Measurements from ENCODE around the gene GNMT.
"Not testable (repeated sequence)": the region's sequence is repeated elsewhere in the genome, so short reads cannot be mapped to it uniquely, and the experiment has no call there.

The GNMT gene

GRCh38 chr6:42973926-42974325 lies 13.4 kb downstream of the GNMT start:
- DNase-seq (ENCODE audit: low read depth in 2 of 2, low spot score in 1 of 2) = no peak

GRCh38 chr6:42974919-42975505 lies 14.5 kb downstream of the GNMT start:
- DNase-seq (ENCODE audit: low read depth in 2 of 2, low spot score in 1 of 2) = no peak

GRCh38 chr6:42978487-42978838 lies 17.9 kb downstream of the GNMT start:
- DNase-seq (ENCODE audit: low read depth in 2 of 2, low spot score in 1 of 2) = no peak

- DNase-seq (ENCODE audit: low read depth in 2 of 2, low spot score in 1 of 2) = peak; percentile 76 to 87
These were observed 18.4 kb downstream of the GNMT start, which contains the start of gene PEX6 for GRCh38 chr6:42978839-42979522. TSS of gene PEX6 (minus strand) at chr6:42979181. CDS start at chr6:42979150, 31 bp downstream.

GRCh38 chr6:42979523-42980177 lies 19.1 kb downstream of the GNMT start:
- DNase-seq (ENCODE audit: low read depth in 2 of 2, low spot score in 1 of 2) = no peak

- no peak for DNase-seq (ENCODE audit: low read depth in 2 of 2, low spot score in 1 of 2)
These were observed 21.3 kb downstream of the GNMT start for GRCh38 chr6:42981836-42982235.

GRCh38 chr6:42984001-42984923 lies 23.7 kb downstream of the GNMT start, which contains the start of gene PPP2R5D:
TSS of gene PPP2R5D (plus strand) at chr6:42984570. CDS start at chr6:42984678, 108 bp downstream.
- peak; percentile 90 to 93 for DNase-seq (ENCODE audit: low read depth in 2 of 2, low spot score in 1 of 2)

- DNase-seq (ENCODE audit: low read depth in 2 of 2, low spot score in 1 of 2) = no peak
These were observed 24.4 kb downstream of the GNMT start for GRCh38 chr6:42984924-42985475.

GRCh38 chr6:42987533-42988451 lies 27.2 kb downstream of the GNMT start:
- DNase-seq (ENCODE audit: low read depth in 2 of 2, low spot score in 1 of 2) = no peak

GRCh38 chr6:42988486-42989020 lies 28.0 kb downstream of the GNMT start:
- no peak for DNase-seq (ENCODE audit: low read depth in 2 of 2, low spot score in 1 of 2)

- no peak for DNase-seq (ENCODE audit: low read depth in 2 of 2, low spot score in 1 of 2)
These were observed 29.4 kb downstream of the GNMT start for GRCh38 chr6:42989923-42990322.

GRCh38 chr6:42993445-42993844 lies 32.9 kb downstream of the GNMT start:
- no peak for DNase-seq (ENCODE audit: low read depth in 2 of 2, low spot score in 1 of 2)

GRCh38 chr6:42996513-42996912 lies 36.0 kb downstream of the GNMT start:
- no peak for DNase-seq (ENCODE audit: low read depth in 2 of 2, low spot score in 1 of 2)

- DNase-seq (ENCODE audit: low read depth in 2 of 2, low spot score in 1 of 2) = not testable (repeated sequence)
These were observed 37.7 kb downstream of the GNMT start for GRCh38 chr6:42998205-42998604.

GRCh38 chr6:43001843-43002242 lies 41.3 kb downstream of the GNMT start:
- DNase-seq (ENCODE audit: low read depth in 2 of 2, low spot score in 1 of 2) = no peak

GRCh38 chr6:43005844-43006243 lies 45.3 kb downstream of the GNMT start:
- DNase-seq (ENCODE audit: low read depth in 2 of 2, low spot score in 1 of 2) = no peak

GRCh38 chr6:43006251-43006650 lies 45.7 kb downstream of the GNMT start:
- DNase-seq (ENCODE audit: low read depth in 2 of 2, low spot score in 1 of 2) = no peak

GRCh38 chr6:43007126-43007525 lies 46.6 kb downstream of the GNMT start:
- no peak for DNase-seq (ENCODE audit: low read depth in 2 of 2, low spot score in 1 of 2)

- DNase-seq (ENCODE audit: low read depth in 2 of 2, low spot score in 1 of 2) = no peak
These were observed 48.6 kb downstream of the GNMT start for GRCh38 chr6:43009124-43009523.

- no peak for DNase-seq (ENCODE audit: low read depth in 2 of 2, low spot score in 1 of 2)
These were observed 50.7 kb downstream of the GNMT start for GRCh38 chr6:43011207-43011606.
